ENCODE measurements around the gene C1orf159.

C1orf159 gene

DNA sequence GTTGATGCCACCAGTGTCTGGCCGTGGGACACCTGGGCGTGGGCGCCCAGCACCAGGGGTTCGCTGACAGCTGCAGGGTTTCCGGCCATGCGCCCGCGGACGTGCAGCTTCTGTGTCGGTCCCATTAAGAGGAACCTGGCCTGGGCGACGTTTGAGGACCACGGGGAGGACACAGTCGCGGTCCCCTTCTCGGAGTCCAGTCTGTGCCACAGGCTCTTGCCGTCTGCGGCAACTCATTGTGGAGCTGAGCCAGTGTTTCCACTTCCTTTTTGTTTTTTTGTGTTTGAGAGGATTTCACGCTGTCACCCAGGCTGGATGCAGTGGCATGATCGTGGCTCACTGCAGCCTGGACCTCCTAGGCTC is 1.6 kb upstream of the C1orf159 start:
- Histone ChIP-seq H3K4me3 (ENCODE audit: low read length in 2 of 2) (no peak overlapping the region), H4K91ac (ENCODE audit: low read depth, low read length, poor library complexity) (no peak overlapping the region), H3K27me3 (ENCODE audit: control insufficient read depth in 3 of 3, insufficient read depth in 3 of 3, low read depth in 1 of 3, low read length in 3 of 3) (peaks cover 0 to 39% (median 25%) of the 10 kb centered on the region in 3 experiments), H2BK15ac (ENCODE audit: low read length) (no peak overlapping the region), H3K18ac (ENCODE audit: low read length) (no peak overlapping the region), H3K36me3 (replicated peaks in 1 of 2; ENCODE audit: control insufficient read depth in 2 of 2, insufficient read depth in 2 of 2, low read length in 2 of 2) (peaks cover 8 to 15% of the 10 kb centered on the region in 2 donors), H4K8ac (ENCODE audit: low read depth, low read length) (no peak overlapping the region), H3K27ac (replicated peaks; ENCODE audit: low read length) (no peak overlapping the region), H3K4me1 (ENCODE audit: control insufficient read depth in 2 of 2, insufficient read depth in 1 of 2, low read depth in 1 of 2, low read length in 2 of 2) (peaks cover 3% of the 10 kb centered on the region in 2 donors), H2BK120ac (ENCODE audit: low read depth, low read length) (no peak overlapping the region), H3K4me2 (ENCODE audit: insufficient read depth, low read length, poor library complexity, severe bottlenecking) (no peak overlapping the region), H2BK5ac (ENCODE audit: low read length) (no peak overlapping the region), H2AFZ (ENCODE audit: low read length) (no peak overlapping the region), H2AK5ac (ENCODE audit: low read depth, low read length) (peak overlapping the region; percentile 2), H2BK12ac (ENCODE audit: low read length) (no peak overlapping the region), H3K9me3 (replicated peaks in 1 of 2; ENCODE audit: control insufficient read depth in 2 of 2, insufficient read depth in 1 of 2, low read depth in 1 of 2, low read length in 2 of 2) (peaks cover 10 to 15% of the 10 kb centered on the region in 2 donors), H3K23ac (ENCODE audit: low read depth, low read length, poor library complexity) (peak overlapping the region; percentile 20), H3K4ac (ENCODE audit: low read length) (no peak overlapping the region), H3K9ac (ENCODE audit: low read depth, low read length, poor library complexity) (no peak overlapping the region), H3K14ac (ENCODE audit: low read length) (no peak overlapping the region), H3K79me1 (ENCODE audit: low read depth, low read length) (no peaks in the 10 kb centered on the region)
- no peak for DNase-seq (ENCODE audit: low spot score)
- WGBS, 2 donors (ENCODE audit: extremely low coverage in 2 of 2, insufficient read length in 2 of 2, insufficient replicate concordance in 1 of 2), result no CpG with 5 or more reads among the region's 20 CpGs

DNA sequence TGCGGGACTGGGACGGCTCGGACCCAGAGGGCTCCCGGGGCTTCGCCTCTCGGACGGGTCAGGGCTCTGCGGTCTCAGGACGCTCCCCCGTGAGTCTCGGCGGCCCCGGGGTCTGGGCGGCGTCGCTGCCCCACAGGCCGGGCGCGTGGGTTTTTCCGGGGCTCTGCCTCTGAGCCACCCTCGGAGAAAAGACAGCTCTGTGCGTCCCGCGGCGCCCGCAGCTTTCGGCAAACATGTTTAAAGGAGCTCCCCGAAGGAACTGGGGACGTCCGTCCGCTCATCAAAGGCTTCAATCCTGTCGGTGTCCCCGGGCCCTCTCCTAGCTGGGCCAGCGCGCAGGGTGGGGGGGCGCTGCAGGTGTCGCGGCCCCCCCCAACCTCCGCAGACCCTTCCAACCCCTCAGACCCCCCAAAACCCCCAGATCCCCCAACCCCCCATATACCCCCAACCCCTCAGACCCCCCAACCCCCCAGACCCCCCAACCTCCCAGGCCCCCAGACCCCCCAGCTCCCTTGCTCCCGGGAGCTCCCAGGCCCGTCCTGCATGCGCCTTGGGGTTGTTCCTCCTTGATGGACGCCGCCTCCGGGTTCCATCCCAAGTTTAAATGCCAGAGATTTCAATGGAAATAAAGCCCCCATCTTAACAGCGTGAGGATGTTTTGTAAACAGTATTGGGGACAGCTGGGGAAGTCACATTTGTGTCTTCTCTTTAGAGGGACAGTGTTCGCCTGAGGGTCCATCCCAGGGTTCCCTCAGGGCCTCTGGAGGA is 996 bp upstream of the C1orf159 start:
- Histone ChIP-seq H3K14ac (ENCODE audit: low read length) (no peak overlapping the region), H3K4me1 (ENCODE audit: control insufficient read depth in 2 of 2, insufficient read depth in 1 of 2, low read depth in 1 of 2, low read length in 2 of 2) (peaks cover 3% of the 10 kb centered on the region in 2 donors), H2BK15ac (ENCODE audit: low read length) (no peak overlapping the region), H3K9me3 (replicated peaks in 1 of 2; ENCODE audit: control insufficient read depth in 2 of 2, insufficient read depth in 1 of 2, low read depth in 1 of 2, low read length in 2 of 2) (peaks cover 11 to 21% of the 10 kb centered on the region in 2 donors), H4K91ac (ENCODE audit: low read depth, low read length, poor library complexity) (no peak overlapping the region), H3K18ac (ENCODE audit: low read length) (peak overlapping the region; percentile 90), H3K79me1 (ENCODE audit: low read depth, low read length) (no peaks in the 10 kb centered on the region), H2BK120ac (ENCODE audit: low read depth, low read length) (no peak overlapping the region), H2AK5ac (ENCODE audit: low read depth, low read length) (peak overlapping the region; percentile 14), H3K4ac (ENCODE audit: low read length) (no peak overlapping the region), H3K27me3 (ENCODE audit: control insufficient read depth in 3 of 3, insufficient read depth in 3 of 3, low read depth in 1 of 3, low read length in 3 of 3) (peaks cover 0 to 39% (median 22%) of the 10 kb centered on the region in 3 experiments), H2BK5ac (ENCODE audit: low read length) (no peak overlapping the region), H3K4me3 (ENCODE audit: low read length in 2 of 2) (peak overlapping the region; percentile 50 to 88), H3K36me3 (replicated peaks in 1 of 2; ENCODE audit: control insufficient read depth in 2 of 2, insufficient read depth in 2 of 2, low read length in 2 of 2) (peaks cover 11 to 20% of the 10 kb centered on the region in 2 donors), H3K23ac (ENCODE audit: low read depth, low read length, poor library complexity) (peak overlapping the region; percentile 34), H3K4me2 (ENCODE audit: insufficient read depth, low read length, poor library complexity, severe bottlenecking) (peak overlapping the region; percentile 96), H2AFZ (ENCODE audit: low read length) (peak overlapping the region; percentile 93), H4K8ac (ENCODE audit: low read depth, low read length) (no peak overlapping the region), H2BK12ac (ENCODE audit: low read length) (no peak overlapping the region), H3K9ac (ENCODE audit: low read depth, low read length, poor library complexity) (no peak overlapping the region), H3K27ac (replicated peaks; ENCODE audit: low read length) (no peak overlapping the region)
- peak; percentile 26 for DNase-seq (ENCODE audit: low spot score)
- WGBS, 2 donors (ENCODE audit: extremely low coverage in 2 of 2, insufficient read length in 2 of 2, insufficient replicate concordance in 1 of 2), result no CpG with 5 or more reads among the region's 47 CpGs

DNA sequence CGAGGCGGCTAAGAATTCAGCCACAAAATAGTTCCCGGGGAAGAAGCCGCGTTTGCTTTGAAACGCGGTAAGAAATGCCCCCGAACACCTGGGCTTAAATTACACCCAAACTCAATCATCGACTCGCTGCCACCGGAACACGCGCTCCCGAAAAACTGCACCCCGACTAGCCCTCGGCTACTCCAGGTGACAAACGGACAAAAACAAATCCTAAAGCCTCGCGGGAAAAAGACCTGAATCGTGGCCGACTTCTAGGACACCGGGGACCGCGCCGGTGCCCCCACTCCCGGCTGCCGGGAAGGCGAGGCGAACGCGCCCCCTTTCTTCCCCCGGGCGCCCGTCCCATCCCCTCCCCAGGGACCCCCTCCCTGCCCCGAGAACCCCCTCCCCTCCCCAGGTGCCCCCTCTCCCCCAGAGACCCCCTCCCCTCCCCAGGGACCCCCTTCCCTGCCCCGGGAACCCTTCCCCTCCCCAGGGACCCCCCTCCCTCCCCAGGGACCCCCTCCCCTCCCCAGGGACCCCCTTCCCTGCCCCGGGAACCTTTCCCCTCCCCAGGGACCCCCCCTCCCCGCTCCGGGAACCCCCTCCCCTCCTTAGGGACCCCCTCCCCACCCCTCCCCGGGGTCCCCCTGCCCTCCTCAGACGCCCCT is 628 bp downstream of the C1orf159 start:
- Histone ChIP-seq H3K27ac (replicated peaks; ENCODE audit: low read length) (no peak overlapping the region), H4K8ac (ENCODE audit: low read depth, low read length) (no peak overlapping the region), H2BK12ac (ENCODE audit: low read length) (no peak overlapping the region), H3K4ac (ENCODE audit: low read length) (no peak overlapping the region), H4K91ac (ENCODE audit: low read depth, low read length, poor library complexity) (no peak overlapping the region), H3K4me2 (ENCODE audit: insufficient read depth, low read length, poor library complexity, severe bottlenecking) (peak overlapping the region; percentile 69), H3K4me1 (ENCODE audit: control insufficient read depth in 2 of 2, insufficient read depth in 1 of 2, low read depth in 1 of 2, low read length in 2 of 2) (peaks cover 3% of the 10 kb centered on the region in 2 donors), H2AFZ (ENCODE audit: low read length) (peak overlapping the region; percentile 93), H2BK5ac (ENCODE audit: low read length) (no peak overlapping the region), H3K4me3 (ENCODE audit: low read length in 2 of 2) (peak overlapping the region; percentile 77 to 99), H2BK15ac (ENCODE audit: low read length) (no peak overlapping the region), H3K14ac (ENCODE audit: low read length) (no peak overlapping the region), H3K9me3 (replicated peaks in 1 of 2; ENCODE audit: control insufficient read depth in 2 of 2, insufficient read depth in 1 of 2, low read depth in 1 of 2, low read length in 2 of 2) (peaks cover 11 to 21% of the 10 kb centered on the region in 2 donors), H3K9ac (ENCODE audit: low read depth, low read length, poor library complexity) (peak overlapping the region; percentile 88), H3K18ac (ENCODE audit: low read length) (no peak overlapping the region), H3K79me1 (ENCODE audit: low read depth, low read length) (peaks cover 5% of the 10 kb centered on the region), H3K36me3 (replicated peaks in 1 of 2; ENCODE audit: control insufficient read depth in 2 of 2, insufficient read depth in 2 of 2, low read length in 2 of 2) (peaks cover 11 to 32% of the 10 kb centered on the region in 2 donors), H3K27me3 (ENCODE audit: control insufficient read depth in 3 of 3, insufficient read depth in 3 of 3, low read depth in 1 of 3, low read length in 3 of 3) (peaks cover 0 to 31% (median 22%) of the 10 kb centered on the region in 3 experiments), H2BK120ac (ENCODE audit: low read depth, low read length) (no peak overlapping the region), H3K23ac (ENCODE audit: low read depth, low read length, poor library complexity) (no peak overlapping the region), H2AK5ac (ENCODE audit: low read depth, low read length) (peak overlapping the region; percentile 48)
- DNase-seq (ENCODE audit: low spot score), result no peak
- WGBS, 2 donors (ENCODE audit: extremely low coverage in 2 of 2, insufficient read length in 2 of 2, insufficient replicate concordance in 1 of 2), result no CpG with 5 or more reads among the region's 41 CpGs

DNA sequence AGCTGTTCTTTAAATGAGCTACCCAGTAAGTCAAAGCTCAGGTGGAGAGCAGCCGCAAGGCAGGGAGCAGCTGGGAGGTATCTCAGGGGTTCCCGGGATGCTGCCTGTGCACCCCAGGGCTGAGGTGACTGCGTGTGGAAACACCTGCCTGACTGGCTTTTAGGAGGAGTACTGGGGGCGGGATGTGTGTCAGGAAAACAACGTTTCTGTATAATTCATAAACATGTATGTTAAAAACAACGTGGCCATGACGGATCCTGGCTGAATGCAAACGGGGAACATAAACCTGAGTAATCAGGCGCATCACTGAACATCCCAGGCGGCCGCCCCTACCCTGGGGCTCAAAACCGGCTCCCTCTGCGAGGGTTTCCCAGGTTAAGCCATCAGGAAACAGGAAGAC is 1.5 kb downstream of the C1orf159 start:
- Histone ChIP-seq H3K4me1 (ENCODE audit: control insufficient read depth in 2 of 2, insufficient read depth in 1 of 2, low read depth in 1 of 2, low read length in 2 of 2) (peaks cover 3% of the 10 kb centered on the region in 2 donors), H2AK5ac (ENCODE audit: low read depth, low read length) (no peak overlapping the region), H2AFZ (ENCODE audit: low read length) (no peak overlapping the region), H3K14ac (ENCODE audit: low read length) (no peak overlapping the region), H3K79me1 (ENCODE audit: low read depth, low read length) (peaks cover 5% of the 10 kb centered on the region), H2BK120ac (ENCODE audit: low read depth, low read length) (no peak overlapping the region), H3K18ac (ENCODE audit: low read length) (no peak overlapping the region), H3K27ac (replicated peaks; ENCODE audit: low read length) (no peak overlapping the region), H3K4ac (ENCODE audit: low read length) (no peak overlapping the region), H2BK5ac (ENCODE audit: low read length) (no peak overlapping the region), H3K23ac (ENCODE audit: low read depth, low read length, poor library complexity) (no peak overlapping the region), H3K4me2 (ENCODE audit: insufficient read depth, low read length, poor library complexity, severe bottlenecking) (no peak overlapping the region), H3K36me3 (replicated peaks in 1 of 2; ENCODE audit: control insufficient read depth in 2 of 2, insufficient read depth in 2 of 2, low read length in 2 of 2) (peaks cover 11 to 32% of the 10 kb centered on the region in 2 donors), H3K4me3 (ENCODE audit: low read length in 2 of 2) (peak overlapping the region in 1 of 2 donors; percentile 77), H3K9me3 (replicated peaks in 1 of 2; ENCODE audit: control insufficient read depth in 2 of 2, insufficient read depth in 1 of 2, low read depth in 1 of 2, low read length in 2 of 2) (peaks cover 11 to 21% of the 10 kb centered on the region in 2 donors), H4K91ac (ENCODE audit: low read depth, low read length, poor library complexity) (no peak overlapping the region), H2BK12ac (ENCODE audit: low read length) (no peak overlapping the region), H2BK15ac (ENCODE audit: low read length) (no peak overlapping the region), H3K27me3 (ENCODE audit: control insufficient read depth in 3 of 3, insufficient read depth in 3 of 3, low read depth in 1 of 3, low read length in 3 of 3) (peaks cover 0 to 24% (median 22%) of the 10 kb centered on the region in 3 experiments), H3K9ac (ENCODE audit: low read depth, low read length, poor library complexity) (no peak overlapping the region), H4K8ac (ENCODE audit: low read depth, low read length) (no peak overlapping the region)
- WGBS, 2 donors (ENCODE audit: extremely low coverage in 2 of 2, insufficient read length in 2 of 2, insufficient replicate concordance in 1 of 2), result no CpG with 5 or more reads among the region's 13 CpGs
- no peak for DNase-seq (ENCODE audit: low spot score)
